DOHH2 (cell line): Measurements from ENCODE around the gene ATRN.

Source experiments
- H3F3A ChIP-seq: fragments of 200-600 bp; sonication (generic), shearing (Covaris generic); 2 replicates; pipeline ENCODE4 v1.6.0; 2016; ENCODE audit warnings: antibody characterized with exemption, mild to moderate bottlenecking; ENCODE audit not compliant: control insufficient read depth, insufficient read depth
- H3K27ac ChIP-seq: fragments of 200-600 bp; sonication (generic); 2 replicates; pipeline ENCODE4 v1.5.1; 2014; ENCODE audit warnings: low read depth, mild to moderate bottlenecking, low read length, moderate library complexity
- H3K27me3 ChIP-seq: fragments of 200-600 bp; sonication (generic); 2 replicates; pipeline ENCODE4 v1.6.1; 2014; ENCODE audit warnings: mild to moderate bottlenecking, low read length, mixed read lengths; ENCODE audit not compliant: control insufficient read depth
- H3K36me3 ChIP-seq: fragments of 200-600 bp; sonication (generic); 2 replicates; pipeline ENCODE4 v1.6.1; 2014; ENCODE audit warnings: mild to moderate bottlenecking, low read length, moderate library complexity, mixed read lengths; ENCODE audit not compliant: control insufficient read depth
- H3K4me1 ChIP-seq: fragments of 200-600 bp; sonication (generic); 2 replicates; pipeline ENCODE4 v1.6.1; 2014; ENCODE audit warnings: mild to moderate bottlenecking, low read length, mixed read lengths; ENCODE audit not compliant: control insufficient read depth
- H3K4me2 ChIP-seq: fragments of 200-600 bp; sonication (generic); 2 replicates; pipeline ENCODE4 v1.6.0; 2014; ENCODE audit warnings: mild to moderate bottlenecking, low read length, moderate library complexity
- H3K4me3 ChIP-seq: fragments of 200-600 bp; sonication (generic); 2 replicates; pipeline ENCODE4 v1.5.1; 2014; ENCODE audit warnings: mild to moderate bottlenecking, low read length, mixed read lengths
- H3K79me2 ChIP-seq: fragments of 200-600 bp; sonication (generic); 2 replicates; pipeline ENCODE4 v1.6.1; 2014; ENCODE audit warnings: mild to moderate bottlenecking, low read length, mixed read lengths; ENCODE audit not compliant: control insufficient read depth
- H3K9me2 ChIP-seq: fragments of 200-600 bp; sonication (generic); replicated peaks from 2 replicates; pipeline ENCODE4 v1.6.1; 2014; ENCODE audit warnings: mild to moderate bottlenecking, low read length, mixed read lengths; ENCODE audit not compliant: control insufficient read depth
- H3K9me3 ChIP-seq: fragments of 200-600 bp; sonication (generic); 2 replicates; pipeline ENCODE4 v1.6.1; 2014; ENCODE audit warnings: antibody characterized with exemption, low read length, mixed read lengths; ENCODE audit not compliant: control insufficient read depth, insufficient read depth
- H4K20me1 ChIP-seq: fragments of 200-600 bp; sonication (generic); 2 replicates; pipeline ENCODE4 v1.6.0; 2014; ENCODE audit warnings: low read depth, mild to moderate bottlenecking, antibody characterized with exemption, low read length, moderate library complexity; ENCODE audit not compliant: control insufficient read depth, insufficient read depth
- EZH2phosphoT487 ChIP-seq: fragments of 200-600 bp; sonication (generic); IDR thresholded peaks from 2 replicates; pipeline ENCODE4 v1.6.1; 2017; ENCODE audit warnings: borderline replicate concordance, mild to moderate bottlenecking, antibody characterized with exemption, low read length, moderate library complexity, mixed read lengths
- TF ChIP-seq, protein P1 (sequence below): fragments of 200-600 bp; sonication (generic); IDR thresholded peaks from one replicate; pipeline ENCODE4 v1.5.1; 2014; ENCODE audit warnings: antibody characterized with exemption, mild to moderate bottlenecking, low read depth, low read length; ENCODE audit not compliant: poor library complexity, severe bottlenecking

Gene ATRN

DNA sequence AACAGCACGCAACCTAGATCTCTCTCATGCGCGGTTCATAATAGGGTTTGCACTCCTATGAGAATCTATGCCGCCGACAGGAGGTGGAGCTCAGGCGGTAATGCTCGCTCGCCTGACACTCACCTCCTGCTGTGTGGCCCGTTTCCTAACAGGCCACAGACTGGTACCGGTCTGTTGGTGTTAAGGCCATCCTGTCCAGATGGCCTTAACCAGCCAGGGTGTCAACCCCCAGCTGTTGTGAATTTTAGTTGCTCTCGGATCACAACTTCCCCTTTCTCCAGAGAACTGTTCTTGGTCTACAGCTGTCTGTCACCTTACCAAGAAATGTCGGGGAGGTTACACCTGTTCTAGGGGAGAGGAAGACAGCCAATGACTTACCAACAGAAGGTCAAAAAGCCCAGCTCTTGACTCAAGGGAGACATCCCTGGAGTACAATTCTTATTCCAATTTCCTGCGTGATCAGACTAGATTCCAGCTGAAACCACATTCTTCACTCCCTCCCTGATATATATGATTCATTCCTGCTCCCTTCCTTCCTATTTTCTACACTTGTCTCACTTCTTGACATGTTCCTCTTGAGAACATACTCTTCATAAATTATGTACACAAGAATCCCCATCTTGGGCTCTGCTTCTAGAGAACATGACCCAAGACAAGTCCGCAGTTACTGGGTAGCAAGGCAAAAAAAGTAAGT lies 40.3 kb upstream of the ATRN start:
- H3K27me3 ChIP-seq: peaks cover 12% of the 10 kb centered on the region
- H3K4me3 ChIP-seq: no peak overlapping the region
- H3K4me1 ChIP-seq: peaks cover 5% of the 10 kb centered on the region; the same call in 1 of the 2 replicates
- TF ChIP-seq, protein P1, sequence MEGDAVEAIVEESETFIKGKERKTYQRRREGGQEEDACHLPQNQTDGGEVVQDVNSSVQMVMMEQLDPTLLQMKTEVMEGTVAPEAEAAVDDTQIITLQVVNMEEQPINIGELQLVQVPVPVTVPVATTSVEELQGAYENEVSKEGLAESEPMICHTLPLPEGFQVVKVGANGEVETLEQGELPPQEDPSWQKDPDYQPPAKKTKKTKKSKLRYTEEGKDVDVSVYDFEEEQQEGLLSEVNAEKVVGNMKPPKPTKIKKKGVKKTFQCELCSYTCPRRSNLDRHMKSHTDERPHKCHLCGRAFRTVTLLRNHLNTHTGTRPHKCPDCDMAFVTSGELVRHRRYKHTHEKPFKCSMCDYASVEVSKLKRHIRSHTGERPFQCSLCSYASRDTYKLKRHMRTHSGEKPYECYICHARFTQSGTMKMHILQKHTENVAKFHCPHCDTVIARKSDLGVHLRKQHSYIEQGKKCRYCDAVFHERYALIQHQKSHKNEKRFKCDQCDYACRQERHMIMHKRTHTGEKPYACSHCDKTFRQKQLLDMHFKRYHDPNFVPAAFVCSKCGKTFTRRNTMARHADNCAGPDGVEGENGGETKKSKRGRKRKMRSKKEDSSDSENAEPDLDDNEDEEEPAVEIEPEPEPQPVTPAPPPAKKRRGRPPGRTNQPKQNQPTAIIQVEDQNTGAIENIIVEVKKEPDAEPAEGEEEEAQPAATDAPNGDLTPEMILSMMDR: no peak
- no peak for TF ChIP-seq EZH2phosphoT487
- no peaks in the 10 kb centered on the region for H3K9me2 ChIP-seq
- 0 out of 2 replicates have a peak, but pooled peaks cover 2% of the 10 kb centered on the region for H4K20me1 ChIP-seq
- no peak overlapping the region for H3K27ac ChIP-seq
- H3K4me2 ChIP-seq: no peak overlapping the region
- H3K36me3 ChIP-seq: no peaks in the 10 kb centered on the region
- H3K79me2 ChIP-seq: no peaks in the 10 kb centered on the region
- no peaks in the 10 kb centered on the region for H3K9me3 ChIP-seq
- H3F3A ChIP-seq: no peaks in the 10 kb centered on the region

DNA sequence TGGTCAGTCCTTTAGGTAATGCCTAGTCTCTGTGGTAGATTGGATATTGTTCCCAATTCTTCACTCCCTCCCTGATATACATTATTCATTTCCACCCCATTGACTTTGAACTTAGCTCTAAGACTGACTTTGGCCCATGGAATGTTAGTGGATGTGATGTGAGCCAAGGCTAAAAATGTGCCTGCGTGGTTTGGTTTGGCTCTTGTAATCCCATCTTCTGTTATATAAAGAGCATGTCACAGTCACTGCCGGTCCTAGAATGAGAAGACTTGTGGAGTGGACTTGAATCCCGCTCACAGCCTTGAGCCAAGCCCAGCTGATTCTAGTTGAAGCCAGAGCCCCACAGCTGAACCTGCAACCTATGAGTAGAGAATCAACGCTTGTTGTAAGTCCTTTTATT lies 39.7 kb upstream of the ATRN start:
- H3K4me3 ChIP-seq: no peak overlapping the region
- H3K4me2 ChIP-seq: no peak overlapping the region
- peaks cover 12% of the 10 kb centered on the region for H3K27me3 ChIP-seq
- no peak overlapping the region for H3K27ac ChIP-seq
- no peak for TF ChIP-seq EZH2phosphoT487
- TF ChIP-seq, protein P1: no peak
- H3K79me2 ChIP-seq: no peaks in the 10 kb centered on the region
- peaks cover 5% of the 10 kb centered on the region; the same call in 1 of the 2 replicates for H3K4me1 ChIP-seq
- 0 out of 2 replicates have a peak, but pooled peaks cover 2% of the 10 kb centered on the region for H4K20me1 ChIP-seq
- no peaks in the 10 kb centered on the region for H3K36me3 ChIP-seq
- H3K9me2 ChIP-seq: no peaks in the 10 kb centered on the region
- H3F3A ChIP-seq: no peaks in the 10 kb centered on the region
- H3K9me3 ChIP-seq: no peaks in the 10 kb centered on the region

DNA sequence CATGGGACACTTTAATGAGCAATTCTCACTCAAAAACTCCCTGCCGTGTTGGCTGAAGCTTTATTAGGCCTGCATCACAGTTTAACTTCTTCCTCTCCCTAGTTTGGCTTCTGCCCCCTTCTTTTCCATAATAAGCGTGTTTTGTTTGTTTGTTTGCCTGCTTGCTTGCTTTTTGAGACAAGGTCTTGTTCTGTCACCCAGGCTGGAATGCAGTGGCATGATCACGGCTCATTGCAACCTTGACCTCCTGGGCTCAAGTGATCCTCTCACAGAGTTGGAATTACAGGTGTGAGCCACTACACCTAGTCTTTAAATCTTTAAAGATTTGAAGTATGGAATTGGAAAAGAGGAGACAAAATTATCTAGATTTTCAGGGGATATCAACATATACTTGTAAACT lies 38.0 kb upstream of the ATRN start:
- Histone ChIP-seq H3K4me1 (peaks cover 5% of the 10 kb centered on the region; the same call in 1 of the 2 replicates), H3K4me3 (no peak overlapping the region), H3K36me3 (no peaks in the 10 kb centered on the region), H3K9me2 (no peaks in the 10 kb centered on the region), H3K4me2 (no peak overlapping the region), H3K27me3 (peaks cover 12% of the 10 kb centered on the region), H3K79me2 (no peaks in the 10 kb centered on the region), H3F3A (no peaks in the 10 kb centered on the region), H4K20me1 (0 out of 2 replicates have a peak, but pooled peaks cover 2% of the 10 kb centered on the region), H3K9me3 (no peaks in the 10 kb centered on the region), H3K27ac (no peak overlapping the region)
- TF ChIP-seq, protein P1: no peak
- no peak for TF ChIP-seq EZH2phosphoT487
